K562 (cell line): Measurements from ENCODE around the gene KCP. TPM values are rescaled to one million over a fixed set of nuclear protein-coding genes. Genes with fewer than 3 reads are reported as not detected.

Source experiments
- FOXA1 ChIP-seq: fragments of 450-650 bp; IDR thresholded peaks from 2 replicates; pipeline ENCODE4 v1.6.1; 2016; ENCODE audit warnings: mild to moderate bottlenecking, borderline replicate concordance
- HES1 ChIP-seq: fragments of 450-650 bp; IDR thresholded peaks from 2 replicates; pipeline ENCODE4 v1.6.1; 2016; ENCODE audit warnings: low read depth, mild to moderate bottlenecking, moderate library complexity
- MLX ChIP-seq, 2 experiments: fragments of 450-650 bp in 1 of 2; sonication (generic) in 1 of 2; formaldehyde crosslinking; conservative IDR thresholded peaks; 2 replicates each; pipeline versions ENCODE4 v1.4.0 to v1.8.1; 2020 to 2022; ENCODE audit warnings: mild to moderate bottlenecking in 1 of 2, missing genetic modification reagents in 1 of 2
- SIN3A ChIP-seq, 2 experiments: fragments of 150-350 bp in 1 of 2; IDR thresholded peaks; 2 replicates each; pipeline ENCODE4 v1.6.1; 2011 to 2016; ENCODE audit warnings: borderline replicate concordance in 2 of 2, low read depth in 2 of 2, low read length in 2 of 2, mild to moderate bottlenecking in 2 of 2, moderate library complexity in 2 of 2; ENCODE audit not compliant: control insufficient read depth in 1 of 2
- SMARCB1 ChIP-seq: IDR thresholded peaks from 2 replicates; pipeline ENCODE4 v1.6.1; 2011; ENCODE audit warnings: improper control_type of control experiment, low read depth; ENCODE audit not compliant: insufficient read length
- SREBF2 ChIP-seq: sonication (generic); formaldehyde crosslinking; IDR thresholded peaks from 2 replicates; pipeline ENCODE4 v1.4.0; 2020; ENCODE audit warnings: mild to moderate bottlenecking, missing genetic modification reagents
- SRSF7 ChIP-seq: fragments of 200-400 bp; formaldehyde crosslinking; optimal IDR thresholded peaks from 2 replicates; pipeline ENCODE3; 2017; ENCODE audit warnings: mild to moderate bottlenecking, low read depth, low read length
- TEAD1 ChIP-seq, 2 experiments: fragments of 450-650 bp in 1 of 2; sonication (generic) in 1 of 2; formaldehyde crosslinking; IDR thresholded peaks; 2 replicates each; pipeline versions ENCODE4 v1.4.0 to v1.8.0; 2020 to 2022; ENCODE audit warnings: mild to moderate bottlenecking in 2 of 2, missing genetic modification reagents in 1 of 2
- ZSCAN29 ChIP-seq: fragments of 450-650 bp; IDR thresholded peaks from 2 replicates; pipeline ENCODE4 v1.6.1; 2017
- polyA plus RNA-seq, 8 experiments: library from polyadenylated mRNA; depleted of rRNA in 4 of 8; stranded (reverse) in 5 of 8; unstranded in 3 of 8; fragments of >200 nt; fragmentation: Nextera tagmentation in 2 of 8; fragmentation: Illumina TruSeq in 1 of 8; extraction: Ambion mirVana in 2 of 8; extraction: Trizol in 1 of 8; gene quantifications; 2 replicates each; pipeline versions ENCODE4 v1.2.1 to v1.2.3, GENCODE V29; 2011 to 2014; ENCODE audit warnings: inconsistent platforms in 1 of 8, missing spikeins in 1 of 8
- total RNA-seq, 7 experiments: library from RNA; depleted of rRNA in 6 of 7; stranded (reverse); fragments of >200 nt in 6 of 7; fragmentation: Illumina TruSeq in 2 of 7; extraction: Trizol in 2 of 7; gene quantifications; 2 replicates each; pipeline versions ENCODE4 v1.2.1 to v1.2.3, GENCODE V29; 2011 to 2021; ENCODE audit warnings: low replicate concordance in 1 of 7

KCP gene
- total and polyA plus RNA-seq, 9 of the 15 experiments (the other 6 are each of a cell fraction or from before 2014, with no cell fraction given), result 0.06 to 0.17 (median 0.12) TPM; not detected in 3

- TF ChIP-seq HES1 (no peak), TEAD1 (CRISPR knock-in tag; IDR thresholded peaks at IDR 0.05) (no peak), ZSCAN29 (no peak), MLX (CRISPR knock-in tag; conservative IDR thresholded peaks at IDR 0.05) (no peak), FOXA1 (no peak), SIN3A (IDR thresholded peaks at IDR 0.05; ENCODE audit: borderline replicate concordance in 2 of 2, control insufficient read depth in 1 of 2, low read depth in 2 of 2, low read length in 2 of 2) (no peak), SMARCB1 (no peak), SREBF2 (no peak), SRSF7 (no peak)
These were observed 57.8 kb downstream of the KCP start (continued) for GRCh38 chr7:128852537-128853254.
